GM12878 (cell line): ENCODE measurements around the gene MYO10. TPM values are rescaled to one million over a fixed set of nuclear protein-coding genes. Genes with fewer than 3 reads are reported as not detected.

ENCODE experiments used
- ATAC-seq: fragments of 200-7000 bp; cut with Tn5 transposase; 3 replicates; pipeline ENCODE4 v1.9.1; 2020; ENCODE audit warnings: mild to moderate bottlenecking, moderate library complexity
- BruUV-seq: library from RNA; stranded (reverse); fragments of 400-500 nt; replicated peaks from 2 replicates; lab custom pipeline; 2021; lab: Mats Ljungman, UMichigan
- CTCF ChIA-PET: fragments of 300-600 bp; sonication (Branson Sonifier 250); formaldehyde crosslinking; extraction: SDS; loops from one replicate; lab custom pipeline; 2021; ENCODE audit warnings: inconsistent platforms; lab: Yijun Ruan, JAX
- POLR2A ChIA-PET: fragments of 350-600 bp; formaldehyde crosslinking; extraction: SDS; loops from one replicate; lab custom pipeline; 2021; ENCODE audit warnings: inconsistent platforms; lab: Charles Lee
- RAD21 ChIA-PET: fragments of 300-600 bp; sonication (Branson Sonifier 250); formaldehyde crosslinking; loops from one replicate; lab custom pipeline; 2023; ENCODE audit warnings: antibody characterized with exemption; ENCODE audit not compliant: unreplicated experiment; lab: Charles Lee
- SMC1A ChIA-PET: fragments of 300-600 bp; sonication (Branson Sonifier 250); formaldehyde crosslinking; loops from one replicate; lab custom pipeline; 2023; ENCODE audit not compliant: unreplicated experiment, uncharacterized antibody; lab: Charles Lee
- DNase-seq: peaks from one replicate; pipeline ENCODE4 v3.0.0-alpha.2; 2011; ENCODE audit warnings: low read depth, low spot score
- FAIRE-seq: peaks from 3 replicates; lab custom pipeline; 2011; peaks lifted over from hg19 to GRCh38; lab: Jason Lieb, UNC
- H2AFZ ChIP-seq: 2 replicates; pipeline ENCODE4 v1.6.0; 2011; ENCODE audit warnings: low read depth, low read length, control low read depth; ENCODE audit not compliant: control insufficient read depth
- H3K27ac ChIP-seq: 2 replicates; pipeline ENCODE4 v1.5.1; 2011; ENCODE audit warnings: control low read depth; ENCODE audit not compliant: control insufficient read depth, insufficient read depth
- H3K27me3 ChIP-seq, 2 experiments: replicated peaks in 1 of 2; 2 replicates each; pipeline versions ENCODE4 v1.6.0 to v1.6.1; 2011; ENCODE audit warnings: low read length in 1 of 2; ENCODE audit not compliant: control insufficient read depth in 2 of 2, insufficient read depth in 2 of 2
- H3K36me3 ChIP-seq, 2 experiments: 2 replicates each; pipeline ENCODE4 v1.5.1; 2011; ENCODE audit warnings: low read length in 1 of 2; ENCODE audit not compliant: control insufficient read depth in 2 of 2, insufficient read depth in 2 of 2
- H3K4me1 ChIP-seq: 2 replicates; pipeline ENCODE4 v1.6.1; 2011; ENCODE audit warnings: mild to moderate bottlenecking, low read length, moderate library complexity, mixed read lengths; ENCODE audit not compliant: control insufficient read depth, insufficient read depth
- H3K4me2 ChIP-seq: 2 replicates; pipeline ENCODE4 v1.6.0; 2011; ENCODE audit warnings: control low read depth; ENCODE audit not compliant: control insufficient read depth, insufficient read depth
- H3K4me3 ChIP-seq: fragments of 200-600 bp; sonication (generic); 2 replicates; pipeline ENCODE4 v1.5.1; 2016
- H3K79me2 ChIP-seq: 2 replicates; pipeline ENCODE4 v1.6.0; 2011; ENCODE audit warnings: low read length; ENCODE audit not compliant: control insufficient read depth, insufficient read depth
- H3K9ac ChIP-seq: 2 replicates; pipeline ENCODE4 v1.8.0; 2011; ENCODE audit warnings: low read length, control low read depth, mixed read lengths; ENCODE audit not compliant: control insufficient read depth, insufficient read depth
- H3K9me3 ChIP-seq: replicated peaks from 3 replicates; pipeline ENCODE4 v1.5.1; 2011; ENCODE audit warnings: mild to moderate bottlenecking, low read length; ENCODE audit not compliant: control insufficient read depth, insufficient read depth
- H4K20me1 ChIP-seq: 2 replicates; pipeline ENCODE4 v1.6.0; 2011; ENCODE audit not compliant: control insufficient read depth, insufficient read depth
- ATF3 ChIP-seq: IDR thresholded peaks from 2 replicates; pipeline ENCODE4 v1.6.1; 2011; ENCODE audit warnings: low read depth, mild to moderate bottlenecking, low read length, moderate library complexity, borderline replicate concordance; ENCODE audit errors: extremely low read depth
- BCL11A ChIP-seq: IDR thresholded peaks from 2 replicates; pipeline ENCODE4 v1.6.1; 2011; ENCODE audit warnings: low read depth, low read length
- BRCA1 ChIP-seq: IDR thresholded peaks from 2 replicates; pipeline ENCODE4 v1.6.1; 2011; ENCODE audit warnings: low read depth, low read length, improper control_type of control experiment
- CTCF ChIP-seq, 3 experiments: IDR thresholded peaks in 2 of 3; conservative IDR thresholded peaks in 1 of 3; 2 replicates each; pipeline ENCODE4 v1.5.1; 2011; ENCODE audit warnings: low read depth in 3 of 3, low read length in 3 of 3, mild to moderate bottlenecking in 3 of 3, control low read depth in 2 of 3, moderate library complexity in 2 of 3, inconsistent platforms in 1 of 3, mixed read lengths in 1 of 3; ENCODE audit not compliant: control insufficient read depth in 2 of 3, insufficient read depth in 1 of 3; ENCODE audit errors: extremely low read depth in 1 of 3
- FOS ChIP-seq: IDR thresholded peaks from 3 replicates; pipeline ENCODE4 v1.6.1; 2011; ENCODE audit warnings: borderline replicate concordance; ENCODE audit not compliant: insufficient read length; ENCODE audit errors: extremely low read depth
- IKZF1 ChIP-seq: fragments of 450-650 bp; conservative IDR thresholded peaks from 2 replicates; pipeline ENCODE4 v1.6.1; 2017; ENCODE audit warnings: antibody characterized with exemption, mild to moderate bottlenecking
- IRF4 ChIP-seq: IDR thresholded peaks from 2 replicates; pipeline ENCODE4 v1.6.1; 2011; ENCODE audit warnings: low read depth, low read length
- IRF5 ChIP-seq: fragments of 450-650 bp; IDR thresholded peaks from 2 replicates; pipeline ENCODE4 v1.6.1; 2017; ENCODE audit warnings: borderline replicate concordance
- MEF2A ChIP-seq: IDR thresholded peaks from 2 replicates; pipeline ENCODE4 v1.6.1; 2011; ENCODE audit warnings: low read depth, mild to moderate bottlenecking, low read length, moderate library complexity; ENCODE audit not compliant: insufficient read depth
- NFYA ChIP-seq: IDR thresholded peaks from 2 replicates; pipeline ENCODE4 v1.6.1; 2011; ENCODE audit warnings: low read depth, mild to moderate bottlenecking, low read length, improper control_type of control experiment, borderline replicate concordance
- NRF1 ChIP-seq: conservative IDR thresholded peaks from 2 replicates; pipeline ENCODE4 v1.6.1; 2011; ENCODE audit warnings: mild to moderate bottlenecking, low read depth, low read length, improper control_type of control experiment
- PAX5 ChIP-seq: IDR thresholded peaks from 2 replicates; pipeline ENCODE4 v1.6.1; 2011; ENCODE audit warnings: low read depth, low read length, borderline replicate concordance
- PML ChIP-seq: IDR thresholded peaks from 2 replicates; pipeline ENCODE4 v1.6.1; 2012; ENCODE audit warnings: low read length, inconsistent platforms
- SMC3 ChIP-seq: IDR thresholded peaks from 2 replicates; pipeline ENCODE4 v1.6.1; 2011; ENCODE audit warnings: low read length, improper control_type of control experiment, borderline replicate concordance
- SP1 ChIP-seq: IDR thresholded peaks from one replicate; pipeline ENCODE4 v1.6.1; 2011; ENCODE audit warnings: low read depth, low read length
- SUPT20H ChIP-seq: IDR thresholded peaks from 2 replicates; pipeline ENCODE4 v1.6.1; 2011; ENCODE audit warnings: low read depth, mild to moderate bottlenecking, low read length, moderate library complexity, borderline replicate concordance; ENCODE audit not compliant: control insufficient read depth
- TCF7 ChIP-seq: IDR thresholded peaks from 2 replicates; pipeline ENCODE4 v1.6.1; 2014; ENCODE audit warnings: antibody characterized with exemption, borderline replicate concordance
- WGBS: methylation state at CpG from one replicate; pipeline ENCODE4 v1.1.6; 2016; ENCODE audit warnings: low lambda C conversion rate; ENCODE audit not compliant: insufficient replicate concordance, insufficient coverage; ENCODE audit errors: missing lambda C conversion rate; 5-methylcytosine and 5-hydroxymethylcytosine counted together
- in situ Hi-C: fragments of 300-500 bp; cut with MboI; formaldehyde crosslinking; loops from 9 replicates; pipeline ENCODE4 v1.14.3; 2018; ENCODE audit warnings: mixed read lengths
- intact Hi-C: fragments of 100-400 bp; cut with micrococcal nuclease; formaldehyde crosslinking; loops from one replicate; pipeline ENCODE4 v1.14.2; 2022; ENCODE audit not compliant: unreplicated experiment
- polyA plus RNA-seq, 11 experiments: library from polyadenylated mRNA; depleted of rRNA in 4 of 11; unstranded in 6 of 11; stranded (reverse) in 5 of 11; fragments of >200 nt; fragmentation: Nextera tagmentation in 4 of 11; fragmentation: Illumina TruSeq in 1 of 11; extraction: Ambion mirVana in 4 of 11; extraction: Trizol in 1 of 11; gene quantifications; 1 replicate in 1 of 11; 2 replicates in 10 of 11; pipeline versions ENCODE4 v1.2.1 to v1.2.3, GENCODE V29; 2011 to 2016; ENCODE audit warnings: inconsistent platforms in 2 of 11, missing spikeins in 2 of 11, low read depth in 1 of 11
- total RNA-seq, 4 experiments: library from RNA; depleted of rRNA in 3 of 4; stranded (reverse); fragments of >200 nt in 3 of 4; fragmentation: Illumina TruSeq in 1 of 4; extraction: Trizol in 1 of 4; gene quantifications; 2 replicates each; pipeline versions ENCODE4 v1.2.1 to v1.2.3, GENCODE V29; 2013 to 2021
- TF ChIP-seq, protein P1 (sequence below): fragments of 450-650 bp; IDR thresholded peaks from 2 replicates; pipeline ENCODE4 v1.6.1; 2017; ENCODE audit warnings: low read depth, mild to moderate bottlenecking, moderate library complexity

Gene MYO10
- total and polyA plus RNA-seq, 10 of the 15 experiments (the other 5 are each of a cell fraction or from before 2014, with no cell fraction given): 0.02 to 0.77 (median 0.17) TPM

DNA sequence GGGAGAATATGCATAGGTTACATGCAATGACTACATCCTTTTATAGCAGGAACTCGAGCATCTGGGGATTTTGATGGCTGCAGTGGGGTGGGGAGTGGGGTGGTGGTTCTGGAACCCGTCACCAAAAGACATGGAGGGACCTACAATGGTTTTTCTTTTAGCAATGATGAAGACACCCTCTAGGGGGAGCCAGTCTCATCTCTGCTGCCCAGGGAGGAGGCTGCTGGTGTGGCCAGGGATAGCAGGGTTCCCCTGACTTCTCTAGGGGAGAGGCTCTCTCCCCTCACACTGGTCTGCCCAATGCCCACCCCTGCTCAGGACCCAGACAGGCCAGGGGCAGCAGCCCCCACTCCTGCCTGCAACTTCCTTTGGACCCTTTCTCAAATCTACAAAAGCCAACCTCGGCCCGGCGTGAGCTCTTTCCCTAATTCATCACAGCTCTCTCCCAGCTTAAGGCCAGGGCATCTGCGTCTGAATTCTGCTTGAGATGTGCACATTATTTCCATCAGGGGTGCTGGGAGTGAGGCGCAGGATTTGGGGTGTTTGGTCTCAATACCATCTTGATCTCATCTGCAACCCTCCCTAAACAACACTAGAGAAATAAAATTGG, 245.7 kb downstream of the MYO10 start (continued):
- TF ChIP-seq IKZF1 (no peak), SMC3 (peak; percentile 18; the same call in 1 of the 2 replicates), PML (no peak), BRCA1 (no peak), TCF7 (no peak), CTCF (IDR thresholded peaks at IDR 0.05 in 2 of 3, conservative IDR thresholded peaks at IDR 0.05 in 1 of 3; ENCODE audit: control insufficient read depth in 2 of 3, extremely low read depth in 1 of 3, insufficient read depth in 1 of 3, low read depth in 3 of 3, low read length in 3 of 3) (peak; percentile 51 to 61 (median 57); a peak in 4 of 6 replicates)

DNA sequence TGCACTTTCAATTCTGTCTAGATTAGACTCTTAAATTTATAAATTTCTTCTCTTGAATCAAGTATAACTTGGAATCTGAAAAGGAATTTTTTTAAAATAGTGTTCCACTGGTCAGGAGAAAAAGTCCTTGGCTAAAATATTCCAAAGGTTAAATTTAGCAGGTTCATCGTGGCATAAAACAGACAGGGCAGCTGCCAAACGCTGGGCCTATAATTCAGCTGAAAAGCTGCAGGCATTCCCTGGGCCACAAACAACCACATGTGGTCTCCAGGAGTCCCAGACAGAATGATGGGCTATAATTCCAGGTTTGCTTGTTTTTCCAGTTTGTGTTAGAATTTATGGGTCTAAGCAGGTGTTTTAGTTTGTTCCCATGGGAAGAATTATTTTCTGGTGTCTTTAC, 248.2 kb downstream of the MYO10 start:
- ATAC-seq (no peak), DNase-seq (no peak), FAIRE-seq (no peak)
- RAD21 ChIA-PET: no interaction called here
- Histone ChIP-seq H3K79me2 (no peaks in the 10 kb centered on the region), H2AFZ (no peak overlapping the region), H3K9me3 (no peaks in the 10 kb centered on the region), H4K20me1 (no peaks in the 10 kb centered on the region), H3K27me3 (no peaks in the 10 kb centered on the region), H3K4me1 (no peaks in the 10 kb centered on the region), H3K27ac (no peak overlapping the region), H3K36me3 (no peaks in the 10 kb centered on the region), H3K4me2 (no peak overlapping the region), H3K4me3 (no peak overlapping the region), H3K9ac (no peak overlapping the region)
- in situ Hi-C loops (no loop called here), intact Hi-C loops (loop anchor here (5.0 kb wide), 1 partner anchor 499 kb away; no protein-coding TSS in a partner anchor)
- 0% methylated on average over 2 of the region's 2 CpGs for WGBS
- BruUV-seq: no TSS peak
- POLR2A ChIA-PET: no interaction called here
- SMC1A ChIA-PET: no interaction called here
- CTCF ChIA-PET: no interaction called here
- TF ChIP-seq PAX5: no peak
- no peak for TF ChIP-seq FOS
- TF ChIP-seq SUPT20H: no peak
- no peak for TF ChIP-seq SP1
- TF ChIP-seq NFYA: no peak
- TF ChIP-seq ATF3: no peak
- TF ChIP-seq BCL11A: no peak
- TF ChIP-seq, protein P1, sequence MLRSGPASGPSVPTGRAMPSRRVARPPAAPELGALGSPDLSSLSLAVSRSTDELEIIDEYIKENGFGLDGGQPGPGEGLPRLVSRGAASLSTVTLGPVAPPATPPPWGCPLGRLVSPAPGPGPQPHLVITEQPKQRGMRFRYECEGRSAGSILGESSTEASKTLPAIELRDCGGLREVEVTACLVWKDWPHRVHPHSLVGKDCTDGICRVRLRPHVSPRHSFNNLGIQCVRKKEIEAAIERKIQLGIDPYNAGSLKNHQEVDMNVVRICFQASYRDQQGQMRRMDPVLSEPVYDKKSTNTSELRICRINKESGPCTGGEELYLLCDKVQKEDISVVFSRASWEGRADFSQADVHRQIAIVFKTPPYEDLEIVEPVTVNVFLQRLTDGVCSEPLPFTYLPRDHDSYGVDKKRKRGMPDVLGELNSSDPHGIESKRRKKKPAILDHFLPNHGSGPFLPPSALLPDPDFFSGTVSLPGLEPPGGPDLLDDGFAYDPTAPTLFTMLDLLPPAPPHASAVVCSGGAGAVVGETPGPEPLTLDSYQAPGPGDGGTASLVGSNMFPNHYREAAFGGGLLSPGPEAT: no peak
- no peak for TF ChIP-seq IRF5
- no peak for TF ChIP-seq MEF2A
- TF ChIP-seq NRF1: no peak
- TF ChIP-seq IRF4: no peak
